SKM-1 (cell line): ENCODE measurements around the gene USP38.
"Not testable (repeated sequence)": the region's sequence is repeated elsewhere in the genome, so short reads cannot be mapped to it uniquely, and the experiment has no call there.

ENCODE experiments used
- DNase-seq: peaks from one replicate; lab custom pipeline; 2025; ENCODE audit not compliant: unreplicated experiment; lab: John Stamatoyannopoulos, UW

USP38 gene

GRCh38 chr4:143203577-143203976 is 18.9 kb downstream of the USP38 start:
- DNase-seq: no peak

- DNase-seq: no peak
These were observed 22.8 kb downstream of the USP38 start for GRCh38 chr4:143207555-143207954.

DNA sequence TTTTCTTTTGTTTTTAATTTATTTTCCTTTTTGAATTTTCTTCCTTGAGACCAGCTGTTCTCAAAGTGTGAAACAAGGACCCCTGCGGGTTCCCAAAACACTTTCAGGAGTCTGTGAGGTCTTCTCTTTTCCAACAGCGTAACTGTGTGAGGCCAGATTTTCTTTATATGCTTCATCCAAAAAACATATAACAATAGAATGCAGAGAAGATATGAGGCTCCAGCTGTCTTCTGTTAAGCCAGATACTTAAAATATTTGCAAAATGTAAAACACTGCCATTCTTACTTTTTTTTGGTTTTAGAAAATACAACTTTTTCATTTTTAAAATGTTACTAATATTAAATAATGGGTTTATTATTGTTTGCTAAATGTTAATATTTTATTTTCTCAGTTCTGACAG is 27.8 kb downstream of the USP38 start:
- DNase-seq: no peak

GRCh38 chr4:143215873-143216272 is 31.2 kb downstream of the USP38 start:
- no peak for DNase-seq

DNA sequence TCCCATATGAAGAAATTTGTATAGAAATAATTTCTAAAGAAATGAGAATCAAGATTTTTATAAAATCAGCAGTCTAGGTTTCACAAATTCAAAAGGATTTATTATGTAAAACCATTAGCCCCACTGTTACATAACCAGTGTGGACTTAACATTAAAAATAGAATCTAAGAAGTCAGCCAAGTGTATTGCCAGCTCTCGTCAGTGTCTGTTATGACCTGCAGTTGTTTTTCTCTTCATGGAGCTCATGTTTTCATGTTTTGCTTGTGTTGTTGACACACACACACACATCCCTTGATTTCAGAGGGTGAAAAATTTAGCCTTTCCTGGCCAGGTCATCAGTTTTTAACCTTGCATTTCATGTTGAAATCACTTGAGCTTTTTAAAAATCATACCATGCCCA is 39.5 kb downstream of the USP38 start:
- no peak for DNase-seq

DNA sequence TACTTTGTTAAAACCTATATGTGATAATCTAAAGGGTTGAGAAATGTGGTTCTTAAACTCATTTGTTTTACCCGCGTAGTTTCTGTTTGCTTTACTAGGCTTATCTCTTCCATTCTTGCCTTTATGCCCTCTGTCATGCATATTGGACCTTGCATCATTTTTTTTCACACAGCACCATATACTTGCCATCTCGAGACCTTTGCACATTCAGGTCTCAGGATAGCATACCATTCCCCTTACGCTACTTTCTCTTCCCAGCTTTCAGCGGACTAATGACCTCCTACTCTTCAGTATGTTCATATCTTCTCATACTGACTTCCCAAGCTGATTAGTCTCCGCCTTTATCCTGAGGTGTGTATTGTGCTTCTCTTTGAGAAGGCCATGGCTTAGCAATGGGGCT is 40.5 kb downstream of the USP38 start:
- no peak for DNase-seq

GRCh38 chr4:143230683-143231082 is 46.0 kb downstream of the USP38 start:
- DNase-seq: no peak

GRCh38 chr4:143232277-143232676 is 47.6 kb downstream of the USP38 start:
- no peak for DNase-seq

GRCh38 chr4:143234153-143234552 is 49.4 kb downstream of the USP38 start:
- DNase-seq: no peak

GRCh38 chr4:143237195-143237594 is 52.5 kb downstream of the USP38 start:
- not testable (repeated sequence) for DNase-seq

GRCh38 chr4:143240939-143241679 is 56.4 kb downstream of the USP38 start:
- no peak for DNase-seq

GRCh38 chr4:143241892-143242291 is 57.2 kb downstream of the USP38 start:
- no peak for DNase-seq

- no peak for DNase-seq
These were observed 58.3 kb downstream of the USP38 start for GRCh38 chr4:143243041-143243440.

DNA sequence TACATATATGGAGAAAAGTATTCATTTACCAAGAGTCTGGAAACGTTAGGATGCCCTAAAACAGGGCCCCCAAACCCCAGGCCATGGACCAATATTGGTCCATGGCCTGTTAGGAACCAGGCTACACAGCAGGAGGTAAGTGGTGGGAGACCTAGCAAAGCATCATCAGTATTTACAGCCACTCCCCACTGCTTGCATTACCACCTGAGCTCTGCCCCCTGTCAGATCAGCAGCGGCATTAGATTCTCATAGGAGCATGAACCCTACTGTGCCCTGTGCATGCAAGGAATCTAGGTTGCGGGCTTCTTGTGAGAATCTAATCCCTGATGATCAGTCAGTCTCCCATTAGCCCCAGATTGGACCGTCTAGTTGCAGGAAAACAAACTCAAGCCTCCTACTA is 62.3 kb downstream of the USP38 start:
- DNase-seq: no peak

- DNase-seq: no peak
These were observed 63.1 kb downstream of the USP38 start for GRCh38 chr4:143247866-143248265.

DNA sequence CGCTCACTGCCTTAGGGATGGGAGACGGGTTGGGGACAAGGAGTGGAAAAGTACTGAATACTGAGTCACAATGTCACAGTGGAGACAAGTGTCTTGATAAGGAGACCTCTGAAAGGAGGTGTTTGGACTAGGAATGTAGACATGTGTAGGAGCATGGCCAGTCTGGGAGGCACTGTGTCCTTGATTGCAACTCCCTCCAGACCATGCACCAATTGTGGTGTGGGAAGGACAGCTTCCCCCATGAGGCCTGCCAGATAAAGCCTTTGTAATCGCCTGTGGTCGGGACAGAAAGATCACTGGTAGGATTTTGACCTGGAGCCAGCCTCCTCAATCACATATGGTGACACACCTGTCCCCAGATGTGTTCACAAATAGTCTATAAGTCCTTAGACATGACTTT is 64.1 kb downstream of the USP38 start:
- no peak for DNase-seq

DNA sequence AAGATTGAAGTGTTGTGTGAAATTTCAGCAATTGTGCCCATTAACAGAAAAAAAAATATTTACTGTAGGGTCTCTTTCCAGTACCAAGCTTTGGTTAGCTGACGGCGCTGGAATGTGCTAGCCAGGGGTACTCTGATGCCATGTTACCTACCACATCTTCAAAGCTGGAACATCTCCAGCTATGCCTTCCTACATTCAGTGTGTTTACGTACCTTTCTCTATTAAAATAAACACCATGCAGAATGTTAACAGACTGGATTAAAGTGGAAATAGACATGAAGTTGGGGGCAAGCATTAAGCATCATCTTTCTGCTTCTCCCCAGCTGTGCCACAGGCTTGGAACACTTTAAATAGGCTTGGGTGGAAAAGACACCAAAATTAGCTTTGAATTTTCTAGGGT is 65.9 kb downstream of the USP38 start:
- no peak for DNase-seq

- DNase-seq: no peak
These were observed 66.6 kb downstream of the USP38 start for GRCh38 chr4:143251348-143251747.

DNA sequence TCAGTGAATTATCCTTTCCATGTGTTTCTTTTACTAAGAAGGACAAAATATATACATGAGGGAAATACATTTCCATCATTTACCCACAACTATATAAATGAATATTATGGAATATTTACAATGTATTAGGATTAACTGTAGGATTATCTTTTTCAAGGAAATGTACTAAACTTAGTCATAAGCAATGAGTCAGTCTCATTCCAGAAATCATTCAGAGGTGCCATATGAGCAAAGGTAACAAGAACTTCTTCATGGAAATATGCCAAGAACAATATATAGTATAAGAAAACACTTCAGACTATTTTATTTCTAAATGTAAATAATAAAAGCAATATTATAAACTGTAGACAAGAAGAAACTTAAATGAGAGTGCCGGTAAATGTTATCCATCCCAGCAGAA is 67.1 kb downstream of the USP38 start:
- DNase-seq: no peak

- no peak for DNase-seq
These were observed 67.8 kb downstream of the USP38 start for GRCh38 chr4:143252478-143252877.

- DNase-seq: no peak
These were observed 68.4 kb downstream of the USP38 start for GRCh38 chr4:143253166-143253565.

GRCh38 chr4:143254491-143255226 is 69.9 kb downstream of the USP38 start:
- DNase-seq: no peak

DNA sequence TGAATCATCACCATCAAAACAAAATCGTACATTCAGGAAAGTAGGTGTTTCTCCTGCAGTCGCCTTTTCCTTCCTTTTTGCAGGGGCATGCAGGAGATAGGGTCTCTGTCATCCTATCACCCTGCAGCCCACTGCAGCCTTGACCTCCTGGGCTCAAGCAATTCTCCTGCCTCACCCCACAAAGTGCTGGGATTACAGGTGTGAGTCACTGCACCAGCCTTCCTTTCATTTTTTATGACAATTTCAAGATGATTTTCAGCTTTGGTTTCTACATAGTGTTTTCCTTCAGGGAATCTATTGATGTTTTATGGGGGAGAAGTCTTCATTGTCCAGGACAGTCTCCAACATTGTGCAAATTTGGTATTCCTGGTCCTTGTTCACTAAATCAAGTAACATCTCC is 71.7 kb downstream of the USP38 start:
- DNase-seq: no peak
